ENCODE results near the gene UBE2L3.

DNA sequence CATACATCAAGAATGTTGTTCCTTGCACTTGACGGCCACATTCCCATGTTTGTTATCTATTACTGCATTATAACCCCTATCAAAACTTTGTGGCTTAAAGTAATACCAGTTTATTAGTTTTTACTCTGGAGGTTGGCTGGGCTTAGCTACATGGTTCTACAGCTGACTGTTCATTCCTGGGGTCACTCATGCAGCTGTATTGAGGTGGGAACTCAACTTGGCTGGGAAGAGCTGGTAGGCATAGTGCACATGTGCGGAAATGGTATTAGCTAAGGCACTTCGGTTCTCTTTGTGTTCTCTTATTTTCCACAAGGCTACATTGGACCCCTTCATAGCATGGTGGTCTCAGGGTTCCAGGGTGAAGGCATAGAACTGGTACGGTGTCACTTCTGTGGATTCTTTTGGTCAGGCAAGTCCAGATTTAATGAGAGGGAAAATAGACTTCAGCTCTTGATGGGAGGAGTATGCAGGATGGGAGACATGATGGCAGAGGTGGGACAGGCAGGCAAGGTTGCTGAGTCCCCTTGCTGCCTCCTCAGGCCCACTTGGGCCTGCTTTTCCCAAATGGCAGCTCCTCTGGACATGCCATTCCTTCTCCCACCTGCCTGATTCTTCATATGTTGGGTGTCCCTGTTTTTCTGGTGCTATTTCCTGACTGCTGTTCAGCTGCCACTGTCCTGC, 46.2 kb downstream of the UBE2L3 start:
- TF ChIP-seq ZNF749 (CRISPR knock-in tag; IDR thresholded peaks at IDR 0.05; ENCODE audit: borderline replicate concordance) (no peak), JUND (CRISPR knock-in tag; IDR thresholded peaks at IDR 0.05) (no peak), NFYB (CRISPR knock-in tag; IDR thresholded peaks at IDR 0.05) (no peak), MZF1 (CRISPR knock-in tag; IDR thresholded peaks at IDR 0.05; ENCODE audit: borderline replicate concordance) (no peak)
- TF ChIP-seq, protein P1, sequence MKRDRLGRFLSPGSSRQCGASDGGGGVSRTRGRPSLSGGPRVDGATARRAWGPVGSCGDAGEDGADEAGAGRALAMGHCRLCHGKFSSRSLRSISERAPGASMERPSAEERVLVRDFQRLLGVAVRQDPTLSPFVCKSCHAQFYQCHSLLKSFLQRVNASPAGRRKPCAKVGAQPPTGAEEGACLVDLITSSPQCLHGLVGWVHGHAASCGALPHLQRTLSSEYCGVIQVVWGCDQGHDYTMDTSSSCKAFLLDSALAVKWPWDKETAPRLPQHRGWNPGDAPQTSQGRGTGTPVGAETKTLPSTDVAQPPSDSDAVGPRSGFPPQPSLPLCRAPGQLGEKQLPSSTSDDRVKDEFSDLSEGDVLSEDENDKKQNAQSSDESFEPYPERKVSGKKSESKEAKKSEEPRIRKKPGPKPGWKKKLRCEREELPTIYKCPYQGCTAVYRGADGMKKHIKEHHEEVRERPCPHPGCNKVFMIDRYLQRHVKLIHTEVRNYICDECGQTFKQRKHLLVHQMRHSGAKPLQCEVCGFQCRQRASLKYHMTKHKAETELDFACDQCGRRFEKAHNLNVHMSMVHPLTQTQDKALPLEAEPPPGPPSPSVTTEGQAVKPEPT (CRISPR knock-in tag; IDR thresholded peaks at IDR 0.05; ENCODE audit: low read depth): no peak
- TF ChIP-seq, protein P2, sequence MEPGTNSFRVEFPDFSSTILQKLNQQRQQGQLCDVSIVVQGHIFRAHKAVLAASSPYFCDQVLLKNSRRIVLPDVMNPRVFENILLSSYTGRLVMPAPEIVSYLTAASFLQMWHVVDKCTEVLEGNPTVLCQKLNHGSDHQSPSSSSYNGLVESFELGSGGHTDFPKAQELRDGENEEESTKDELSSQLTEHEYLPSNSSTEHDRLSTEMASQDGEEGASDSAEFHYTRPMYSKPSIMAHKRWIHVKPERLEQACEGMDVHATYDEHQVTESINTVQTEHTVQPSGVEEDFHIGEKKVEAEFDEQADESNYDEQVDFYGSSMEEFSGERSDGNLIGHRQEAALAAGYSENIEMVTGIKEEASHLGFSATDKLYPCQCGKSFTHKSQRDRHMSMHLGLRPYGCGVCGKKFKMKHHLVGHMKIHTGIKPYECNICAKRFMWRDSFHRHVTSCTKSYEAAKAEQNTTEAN (CRISPR knock-in tag; conservative IDR thresholded peaks at IDR 0.05): no peak
- TF ChIP-seq, protein P3, sequence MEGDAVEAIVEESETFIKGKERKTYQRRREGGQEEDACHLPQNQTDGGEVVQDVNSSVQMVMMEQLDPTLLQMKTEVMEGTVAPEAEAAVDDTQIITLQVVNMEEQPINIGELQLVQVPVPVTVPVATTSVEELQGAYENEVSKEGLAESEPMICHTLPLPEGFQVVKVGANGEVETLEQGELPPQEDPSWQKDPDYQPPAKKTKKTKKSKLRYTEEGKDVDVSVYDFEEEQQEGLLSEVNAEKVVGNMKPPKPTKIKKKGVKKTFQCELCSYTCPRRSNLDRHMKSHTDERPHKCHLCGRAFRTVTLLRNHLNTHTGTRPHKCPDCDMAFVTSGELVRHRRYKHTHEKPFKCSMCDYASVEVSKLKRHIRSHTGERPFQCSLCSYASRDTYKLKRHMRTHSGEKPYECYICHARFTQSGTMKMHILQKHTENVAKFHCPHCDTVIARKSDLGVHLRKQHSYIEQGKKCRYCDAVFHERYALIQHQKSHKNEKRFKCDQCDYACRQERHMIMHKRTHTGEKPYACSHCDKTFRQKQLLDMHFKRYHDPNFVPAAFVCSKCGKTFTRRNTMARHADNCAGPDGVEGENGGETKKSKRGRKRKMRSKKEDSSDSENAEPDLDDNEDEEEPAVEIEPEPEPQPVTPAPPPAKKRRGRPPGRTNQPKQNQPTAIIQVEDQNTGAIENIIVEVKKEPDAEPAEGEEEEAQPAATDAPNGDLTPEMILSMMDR (CRISPR knock-in tag; IDR thresholded peaks at IDR 0.05): no peak
